GM23338 (cell line): ENCODE data around the gene MFF. TPM values are rescaled to one million over a fixed set of nuclear protein-coding genes. Genes with fewer than 3 reads are reported as not detected.
A peak's percentile ranks its signal among the peaks of the same experiment; 100 is the strongest.

Experiments used
- ATAC-seq: fragments of 200-7000 bp; cut with Tn5 transposase; 3 replicates; pipeline ENCODE4 v1.9.1; 2020
- DNase-seq: peaks from one replicate; pipeline ENCODE4 v3.0.0-alpha.2; 2015; ENCODE audit warnings: low spot score
- H2AFZ ChIP-seq: fragments of 200-600 bp; sonication (generic); 2 replicates; pipeline ENCODE4 v1.8.0; 2016; ENCODE audit warnings: antibody characterized with exemption, mild to moderate bottlenecking, moderate library complexity
- H3F3A ChIP-seq: fragments of 200-600 bp; sonication (generic); replicated peaks from 2 replicates; pipeline ENCODE4 v1.8.0; 2017; ENCODE audit warnings: antibody characterized with exemption, mixed run types, low read depth
- H3K27ac ChIP-seq: fragments of 200-600 bp; sonication (generic); 2 replicates; pipeline ENCODE4 v1.6.1; 2016; ENCODE audit warnings: low read depth
- H3K27me3 ChIP-seq: fragments of 200-600 bp; sonication (generic); 2 replicates; pipeline ENCODE4 v1.8.0; 2016; ENCODE audit warnings: mild to moderate bottlenecking, mixed run types, moderate library complexity; ENCODE audit not compliant: insufficient read depth
- H3K36me3 ChIP-seq: fragments of 200-600 bp; sonication (generic); 2 replicates; pipeline ENCODE4 v1.8.0; 2016; ENCODE audit warnings: mild to moderate bottlenecking; ENCODE audit not compliant: insufficient read depth
- H3K4me1 ChIP-seq: fragments of 200-600 bp; sonication (generic); 2 replicates; pipeline ENCODE4 v1.8.0; 2016; ENCODE audit warnings: mild to moderate bottlenecking, moderate library complexity; ENCODE audit not compliant: insufficient read depth
- H3K4me2 ChIP-seq: fragments of 200-600 bp; sonication (generic); 2 replicates; pipeline ENCODE4 v1.7.1; 2017; ENCODE audit warnings: mixed run types
- H3K4me3 ChIP-seq: fragments of 200-600 bp; sonication (generic); 2 replicates; pipeline ENCODE4 v1.6.1; 2016; ENCODE audit warnings: mixed run types
- H3K79me2 ChIP-seq: fragments of 200-600 bp; sonication (generic); replicated peaks from 2 replicates; pipeline ENCODE4 v1.8.0; 2017; ENCODE audit warnings: mild to moderate bottlenecking; ENCODE audit not compliant: insufficient read depth
- H3K9me2 ChIP-seq: fragments of 200-600 bp; sonication (generic); 2 replicates; pipeline ENCODE4 v1.8.0; 2017; ENCODE audit not compliant: insufficient read depth
- H4K20me1 ChIP-seq: fragments of 200-600 bp; sonication (generic); replicated peaks from 2 replicates; pipeline ENCODE4 v1.8.0; 2017; ENCODE audit warnings: mild to moderate bottlenecking; ENCODE audit not compliant: insufficient read depth
- H3K27ac Mint-ChIP-seq: 2 replicates; pipeline ENCODE4 v1.8.0; 2020; ENCODE audit warnings: inconsistent platforms, mild to moderate bottlenecking, moderate library complexity, mixed read lengths
- H3K27me3 Mint-ChIP-seq: 3 replicates; pipeline ENCODE4 v1.8.0; 2022; ENCODE audit warnings: low read depth, mild to moderate bottlenecking, moderate library complexity, mixed read lengths, inconsistent platforms; ENCODE audit not compliant: insufficient read depth, poor library complexity
- H3K36me3 Mint-ChIP-seq: 3 replicates; pipeline ENCODE4 v1.8.0; 2021; ENCODE audit warnings: low read depth, mild to moderate bottlenecking, inconsistent platforms, moderate library complexity, mixed read lengths
- H3K4me1 Mint-ChIP-seq: 3 replicates; pipeline ENCODE4 v1.8.0; 2020; ENCODE audit warnings: mild to moderate bottlenecking, inconsistent platforms, mixed read lengths
- H3K4me3 Mint-ChIP-seq: 3 replicates; pipeline ENCODE4 v1.8.0; 2021; ENCODE audit warnings: moderate library complexity, mild to moderate bottlenecking, inconsistent platforms, mixed read lengths
- H3K9me3 Mint-ChIP-seq: 3 replicates; pipeline ENCODE4 v1.8.0; 2020; ENCODE audit warnings: moderate library complexity, mild to moderate bottlenecking, inconsistent platforms, mixed read lengths
- CTCF ChIP-seq, 2 experiments: fragments of 200-600 bp in 1 of 2; sonication (generic) in 1 of 2; conservative IDR thresholded peaks; 2 replicates each; pipeline versions ENCODE4 v1.5.1 to v1.6.1; 2016 to 2017; ENCODE audit warnings: antibody characterized with exemption in 2 of 2, low read depth in 2 of 2, mild to moderate bottlenecking in 2 of 2, moderate library complexity in 1 of 2
- ETS1 ChIP-seq: IDR thresholded peaks from 2 replicates; pipeline ENCODE4 v1.6.1; 2016; ENCODE audit warnings: antibody characterized with exemption
- EZH2 ChIP-seq: fragments of 200-600 bp; sonication (generic); IDR thresholded peaks from one replicate; pipeline ENCODE4 v1.8.0; 2017; ENCODE audit warnings: antibody characterized with exemption, mild to moderate bottlenecking, low read depth; ENCODE audit not compliant: unreplicated experiment
- EZH2phosphoT487 ChIP-seq: fragments of 200-600 bp; sonication (generic); IDR thresholded peaks from one replicate; pipeline ENCODE4 v1.8.1; 2018; ENCODE audit warnings: antibody characterized with exemption; ENCODE audit not compliant: unreplicated experiment
- NANOG ChIP-seq: IDR thresholded peaks from 2 replicates; pipeline ENCODE4 v1.6.1; 2016; ENCODE audit warnings: antibody characterized with exemption, borderline replicate concordance
- REST ChIP-seq: IDR thresholded peaks from one replicate; pipeline ENCODE4 v1.6.1; 2018; ENCODE audit warnings: antibody characterized with exemption; ENCODE audit not compliant: unreplicated experiment
- STAT1 ChIP-seq: IDR thresholded peaks from one replicate; pipeline ENCODE4 v1.6.1; 2016; ENCODE audit warnings: antibody characterized with exemption; ENCODE audit not compliant: unreplicated experiment
- ZNF114 ChIP-seq: fragments of 250-450 bp; sonication (Bioruptor Pico); IDR thresholded peaks from 2 replicates; pipeline ENCODE4 v1.5.0; 2020; ENCODE audit warnings: mild to moderate bottlenecking, moderate library complexity
- ZNF462 ChIP-seq: fragments of 250-450 bp; sonication (Bioruptor Pico); IDR thresholded peaks from 2 replicates; pipeline ENCODE4 v1.5.0; 2020; ENCODE audit warnings: mild to moderate bottlenecking, moderate library complexity
- polyA plus RNA-seq: library from polyadenylated mRNA; unstranded; fragments of >200 nt; fragmentation: Nextera tagmentation; extraction: Ambion mirVana; gene quantifications from 2 replicates; pipeline ENCODE4 v1.2.1, GENCODE V29; 2016
- total RNA-seq: library from RNA; depleted of rRNA; stranded (reverse); fragments of >200 nt; shearing (Covaris generic); gene quantifications from 2 replicates; pipeline ENCODE4 v1.2.3, GENCODE V29; 2014

MFF gene
- total and polyA plus RNA-seq, 2 experiments from 2014 or later: 112 to 161 TPM

GRCh38 chr2:227310756-227311110 is 14.3 kb upstream of the MFF start:
- no peaks in the 10 kb centered on the region for H3K9me3 Mint-ChIP-seq
- H3K4me2 ChIP-seq: no peak overlapping the region
- no peak overlapping the region for H3K27ac ChIP-seq
- H3K9me2 ChIP-seq: 0 out of 2 replicates have a peak, but pooled peaks cover 6% of the 10 kb centered on the region
- TF ChIP-seq CTCF (conservative IDR thresholded peaks at IDR 0.05; ENCODE audit: low read depth in 2 of 2): no peak
- TF ChIP-seq NANOG: no peak
- no peak for TF ChIP-seq STAT1
- TF ChIP-seq ZNF462 (CRISPR knock-in tag): no peak
- no peak for TF ChIP-seq ETS1
- no peak for TF ChIP-seq EZH2phosphoT487
- TF ChIP-seq ZNF114 (CRISPR knock-in tag): no peak
- TF ChIP-seq REST: no peak
- TF ChIP-seq EZH2: no peak
- no peaks in the 10 kb centered on the region for H3K27me3 ChIP-seq
- H4K20me1 ChIP-seq: no peaks in the 10 kb centered on the region
- DNase-seq: no peak
- H2AFZ ChIP-seq: no peak overlapping the region
- peaks cover 3% of the 10 kb centered on the region; the same call in 1 of the 2 replicates for H3K4me1 ChIP-seq
- ATAC-seq: no peak
- H3K4me1 Mint-ChIP-seq: peaks cover 11% of the 10 kb centered on the region
- no peaks in the 10 kb centered on the region for H3F3A ChIP-seq
- 0 out of 2 replicates have a peak overlapping the region, but pooled peaks have one; percentile 8 for H3K27ac Mint-ChIP-seq
- H3K36me3 Mint-ChIP-seq: no peaks in the 10 kb centered on the region
- H3K4me3 ChIP-seq: no peak overlapping the region
- no peak overlapping the region for H3K4me3 Mint-ChIP-seq
- no peaks in the 10 kb centered on the region for H3K79me2 ChIP-seq
- no peaks in the 10 kb centered on the region for H3K36me3 ChIP-seq
- peaks cover 1% of the 10 kb centered on the region for H3K27me3 Mint-ChIP-seq
